Activated CD4-positive, alpha-beta T cell treated with anti-CD3 and anti-CD28 coated beads, Interleukin-2, amount 50 U/mL, for 4 hours (primary cell): ENCODE measurements around the gene ATG14.
A peak's percentile ranks its signal among the peaks of the same experiment; 100 is the strongest.
"Not testable (repeated sequence)": the region's sequence is repeated elsewhere in the genome, so short reads cannot be mapped to it uniquely, and the experiment has no call there.

ENCODE experiments used
- DNase-seq, 2 experiments: peaks; one replicate each; pipeline ENCODE4 v3.0.0-alpha.2; 2020

Gene ATG14

DNA sequence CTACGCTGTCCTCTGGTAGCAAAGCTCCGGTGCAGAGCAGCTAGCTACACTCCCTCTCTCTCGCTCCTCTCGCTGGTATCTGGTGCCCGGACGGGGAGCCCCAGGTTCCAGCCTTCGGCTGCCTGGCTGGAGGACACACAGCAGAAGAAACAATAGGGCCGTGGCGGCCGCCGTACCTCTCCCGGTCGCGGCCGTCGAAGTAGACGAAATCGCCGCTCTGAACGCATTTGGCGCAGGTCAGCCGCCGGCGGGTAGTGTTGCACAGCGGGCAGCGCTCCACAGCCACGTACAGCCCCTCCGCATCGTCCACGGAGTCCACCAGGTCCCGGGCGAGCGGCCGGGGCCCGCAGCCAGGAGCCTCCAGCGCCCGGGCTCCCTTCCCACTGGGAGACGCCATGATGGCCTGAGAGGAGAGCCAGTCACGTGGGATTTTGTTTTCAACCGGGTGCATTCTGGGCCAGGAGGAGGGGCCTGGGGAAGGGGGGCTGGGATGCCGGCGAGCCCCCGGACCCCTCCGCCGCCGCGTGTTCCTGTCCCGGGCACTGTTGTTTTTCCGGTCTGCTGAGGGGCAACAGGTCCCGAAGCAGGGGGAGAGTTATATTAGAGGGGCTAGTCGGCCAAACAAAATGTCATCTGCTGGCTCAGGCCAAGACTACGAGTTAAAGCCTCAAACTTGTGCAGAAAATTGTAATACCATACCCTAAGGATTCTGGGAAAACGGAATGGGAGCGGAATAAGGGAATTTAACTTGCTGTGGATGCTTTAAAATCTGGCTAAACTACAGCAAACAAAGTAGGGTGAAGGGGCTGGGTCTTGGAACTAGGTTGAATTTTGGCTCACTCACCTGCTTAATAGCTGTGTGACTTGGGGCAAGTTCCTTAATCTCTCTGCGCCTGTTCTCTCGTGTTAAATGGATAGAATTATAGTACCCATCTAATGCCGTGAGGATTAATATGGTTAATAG lies at the start of gene ATG14:
Gene ATG14, minus strand, starts transcription at position 405 of the 964 bp plus-strand sequence. Its CDS starts 8 bp downstream, at position 397.
- DNase-seq = peak; percentile 64 to 70

- DNase-seq = no peak
Measured at GRCh38 chr14:55458800-55459515, 47.3 kb upstream of the ATG14 start.

DNA sequence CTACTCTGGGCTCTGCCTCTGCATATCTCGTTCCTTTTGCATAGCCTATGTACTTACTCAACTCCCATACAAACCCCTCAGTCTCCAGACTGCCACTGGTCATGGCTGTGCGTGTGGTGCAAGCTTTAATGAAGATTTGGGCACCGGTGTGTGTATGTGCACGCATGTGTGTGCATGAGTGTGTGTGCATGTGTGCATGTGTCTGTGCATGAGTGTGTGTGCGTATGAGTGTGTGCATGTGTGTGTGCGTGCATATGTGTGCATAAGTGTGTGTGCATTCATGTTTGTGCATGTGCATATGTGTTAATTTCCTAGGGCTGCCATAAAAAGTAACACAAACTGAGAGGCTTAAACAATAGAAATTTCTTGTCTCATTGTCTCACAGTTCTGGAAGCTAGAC lies 45.9 kb upstream of the ATG14 start:
- no peak for DNase-seq

GRCh38 chr14:55456411-55456810 lies 44.8 kb upstream of the ATG14 start:
- DNase-seq = not testable (repeated sequence)

DNA sequence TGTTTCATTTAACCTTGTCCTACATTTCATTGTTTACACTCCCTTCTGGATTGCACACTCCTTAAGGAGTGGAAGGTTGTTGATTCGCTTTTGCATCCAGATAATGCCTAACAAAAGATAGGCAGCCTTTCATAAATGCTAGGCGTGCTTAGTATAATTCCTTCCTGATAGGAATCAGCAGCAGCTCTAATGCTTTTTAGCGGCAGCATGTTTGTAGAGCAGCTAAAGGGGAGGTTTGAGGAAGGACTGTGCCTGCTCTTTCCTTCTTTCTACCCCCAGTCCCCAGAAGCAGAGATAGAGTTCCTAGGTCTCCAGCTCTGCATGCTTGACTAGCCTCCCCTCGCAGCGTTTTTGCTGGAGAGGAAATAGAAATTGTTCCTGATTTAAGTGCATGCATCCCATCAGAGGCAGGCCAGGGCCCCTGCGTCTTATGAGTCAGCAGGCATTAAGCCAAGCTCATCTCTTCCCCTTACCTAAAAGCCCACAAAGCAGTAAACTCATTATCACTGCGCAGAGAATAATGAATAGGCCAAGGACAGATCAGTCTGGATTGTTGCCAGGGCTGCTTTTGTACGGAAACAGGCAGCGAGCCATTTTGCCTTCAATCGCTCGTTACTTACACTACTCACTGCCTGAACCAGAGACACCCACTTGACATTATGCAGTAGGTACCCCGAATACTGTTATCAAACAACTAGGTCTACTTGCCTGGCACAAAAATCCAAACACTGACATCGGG lies 42.8 kb upstream of the ATG14 start:
- no peak for DNase-seq

GRCh38 chr14:55451950-55452349 lies 40.3 kb upstream of the ATG14 start:
- no peak for DNase-seq

DNA sequence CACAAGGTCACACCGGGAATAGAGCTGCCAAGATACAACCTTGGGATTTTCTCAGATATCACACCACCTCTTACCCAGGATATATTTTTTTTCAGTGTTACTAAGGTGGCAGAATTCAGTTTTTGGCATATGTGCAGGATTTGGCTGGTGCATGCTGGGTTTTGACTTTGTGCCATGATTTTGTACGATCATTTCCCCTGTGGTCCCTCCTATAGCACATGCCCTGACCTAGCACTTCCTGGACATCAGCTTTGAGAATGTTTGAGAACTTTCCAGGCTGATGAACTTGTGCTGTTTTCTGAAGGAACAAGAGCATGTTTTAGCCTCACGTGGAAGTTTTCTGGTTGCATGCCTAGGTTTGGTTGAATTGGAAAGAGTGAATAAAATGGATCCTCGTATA lies 39.8 kb upstream of the ATG14 start:
- DNase-seq = no peak

GRCh38 chr14:55450987-55451386 lies 39.4 kb upstream of the ATG14 start:
- DNase-seq = no peak

- no peak for DNase-seq
Measured at GRCh38 chr14:55450539-55450938, 38.9 kb upstream of the ATG14 start.

GRCh38 chr14:55450124-55450523 lies 38.5 kb upstream of the ATG14 start:
- no peak for DNase-seq

- DNase-seq = no peak
Measured at GRCh38 chr14:55449116-55449515, 37.5 kb upstream of the ATG14 start.

GRCh38 chr14:55448141-55448614 lies 36.5 kb upstream of the ATG14 start:
- no peak for DNase-seq

DNA sequence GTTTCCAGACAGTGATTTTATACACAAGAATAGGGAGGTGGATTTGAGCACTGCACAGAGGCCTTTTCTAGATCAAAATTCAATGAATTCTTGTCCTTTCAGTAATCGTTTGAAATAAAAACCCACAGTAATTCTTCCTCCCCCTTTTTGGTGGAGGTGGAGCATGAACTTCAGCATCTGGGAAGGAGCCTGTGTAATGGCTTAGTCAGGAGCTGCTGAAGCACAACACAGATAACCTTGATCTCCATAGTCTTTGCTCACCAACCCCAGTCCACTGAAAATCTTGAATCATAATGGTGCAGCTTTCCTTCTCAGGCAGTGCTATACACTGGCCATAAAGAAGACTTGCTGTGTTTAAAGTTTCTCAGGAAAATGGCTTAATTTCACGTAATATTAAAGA lies 35.2 kb upstream of the ATG14 start:
- no peak for DNase-seq

DNA sequence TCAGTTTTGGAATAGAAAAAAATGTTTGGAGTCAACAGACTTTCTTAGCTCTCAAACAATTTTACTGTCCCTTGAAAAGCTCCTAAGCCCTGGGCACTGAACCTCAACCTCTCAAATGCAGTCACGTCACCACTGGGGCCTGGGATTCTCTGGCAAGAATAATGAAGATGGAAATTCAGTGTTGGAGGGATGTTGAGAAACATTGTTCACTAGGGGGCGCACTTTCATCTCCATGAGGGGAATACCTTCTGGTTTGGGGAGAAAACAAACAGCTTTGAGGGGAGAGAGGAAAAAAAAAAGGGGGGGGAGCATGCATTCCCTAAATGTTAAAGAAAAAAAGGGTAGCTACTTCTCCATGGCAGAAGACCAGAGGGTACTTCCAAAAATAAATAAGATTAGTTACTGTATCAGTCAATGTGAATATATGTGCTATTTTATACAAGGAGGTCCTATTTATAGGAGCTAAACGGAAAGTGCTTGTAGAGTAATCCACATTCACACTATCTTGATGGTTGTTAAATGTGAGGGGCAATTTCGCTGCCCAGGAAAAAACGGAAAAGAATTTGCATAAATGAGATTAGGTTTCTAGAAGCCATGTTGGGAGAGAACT lies 34.6 kb upstream of the ATG14 start:
- DNase-seq = peak; percentile 36 to 44

- no peak for DNase-seq
Measured at GRCh38 chr14:55441286-55441685, 29.7 kb upstream of the ATG14 start.

DNA sequence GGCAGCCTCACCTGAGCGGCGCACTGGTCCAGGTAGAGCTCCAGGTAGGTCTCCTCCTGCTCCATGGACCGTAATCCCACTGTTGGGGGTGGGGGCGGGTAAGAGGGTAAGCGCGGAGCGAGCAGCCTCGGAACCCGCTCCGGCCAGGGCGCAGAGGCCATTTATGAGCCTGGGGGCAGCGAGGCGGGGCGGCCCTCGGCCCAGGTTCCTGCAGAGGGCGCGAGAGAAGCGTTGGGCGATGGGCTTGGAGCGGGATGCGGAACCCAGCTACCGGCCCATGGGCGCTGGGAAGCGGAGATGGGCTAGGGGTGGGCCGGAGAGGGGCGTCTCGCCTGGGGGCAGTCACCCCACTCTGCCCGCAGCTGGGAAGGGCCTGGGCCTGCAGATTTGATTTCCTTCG lies 28.8 kb upstream of the ATG14 start, which contains the start of gene TBPL2:
Gene TBPL2, minus strand, starts transcription at position 232 of the 400 bp plus-strand sequence. Its CDS starts 167 bp downstream, at position 65.
- no peak for DNase-seq

DNA sequence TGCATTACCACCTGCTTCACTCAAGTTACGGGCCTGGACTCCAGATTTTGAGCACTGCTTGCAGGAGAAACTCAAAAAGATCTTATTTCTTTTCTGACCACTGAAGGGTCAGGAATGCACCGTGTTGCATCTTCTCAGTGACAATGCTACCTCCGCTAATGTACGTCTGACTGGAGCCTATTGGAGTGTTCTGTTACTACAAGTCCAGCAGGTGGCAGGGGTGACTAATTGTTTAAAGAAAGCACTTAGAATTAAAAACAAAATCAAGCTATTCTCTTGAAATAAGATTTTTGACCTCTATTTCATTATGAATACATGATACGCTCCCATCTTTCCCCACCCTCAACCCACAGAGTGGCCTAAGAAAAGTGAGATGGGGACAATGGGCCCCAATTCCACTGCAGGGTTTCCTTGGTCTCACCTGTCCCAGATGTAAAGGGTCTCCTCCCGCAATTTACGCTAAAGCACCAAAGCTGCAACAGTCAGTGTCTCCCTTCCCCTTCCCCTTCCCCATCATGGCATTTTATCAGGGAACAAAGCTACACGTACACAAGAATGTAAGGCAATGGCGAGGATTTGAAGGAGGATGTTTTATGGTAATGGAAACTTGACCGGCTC lies 26.5 kb upstream of the ATG14 start:
- DNase-seq = no peak

GRCh38 chr14:55436931-55437330 lies 25.3 kb upstream of the ATG14 start:
- no peak for DNase-seq

DNA sequence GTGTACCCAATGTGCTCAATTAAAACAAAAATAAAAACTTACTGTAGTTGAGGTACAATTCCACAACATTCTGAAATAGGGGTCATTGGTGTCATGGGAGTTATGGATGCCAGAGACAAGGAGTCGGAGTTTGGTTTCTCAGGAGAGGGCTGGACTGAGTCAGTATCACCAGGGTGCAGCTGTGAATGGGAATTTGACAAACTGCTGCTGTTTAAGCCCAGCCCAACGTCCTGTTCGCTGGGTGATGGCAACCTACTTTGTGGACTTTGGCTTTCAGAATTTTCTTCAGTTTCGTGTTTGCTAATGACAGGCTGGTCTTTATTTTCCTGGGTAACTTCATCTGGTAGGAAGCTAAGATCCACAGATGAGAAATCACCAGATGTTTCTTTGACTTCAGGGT lies 24.9 kb upstream of the ATG14 start:
- DNase-seq = no peak

- no peak for DNase-seq
Measured at GRCh38 chr14:55434805-55435174, 23.2 kb upstream of the ATG14 start.

- DNase-seq = no peak
Measured at GRCh38 chr14:55433880-55434804, 22.5 kb upstream of the ATG14 start.
